ENCODE measurements around the gene ILF3. TPM values are rescaled to one million over a fixed set of nuclear protein-coding genes. Genes with fewer than 3 reads are reported as not detected.

ILF3 gene
- polyA plus RNA-seq (ENCODE audit: insufficient read length): 175 TPM

DNA sequence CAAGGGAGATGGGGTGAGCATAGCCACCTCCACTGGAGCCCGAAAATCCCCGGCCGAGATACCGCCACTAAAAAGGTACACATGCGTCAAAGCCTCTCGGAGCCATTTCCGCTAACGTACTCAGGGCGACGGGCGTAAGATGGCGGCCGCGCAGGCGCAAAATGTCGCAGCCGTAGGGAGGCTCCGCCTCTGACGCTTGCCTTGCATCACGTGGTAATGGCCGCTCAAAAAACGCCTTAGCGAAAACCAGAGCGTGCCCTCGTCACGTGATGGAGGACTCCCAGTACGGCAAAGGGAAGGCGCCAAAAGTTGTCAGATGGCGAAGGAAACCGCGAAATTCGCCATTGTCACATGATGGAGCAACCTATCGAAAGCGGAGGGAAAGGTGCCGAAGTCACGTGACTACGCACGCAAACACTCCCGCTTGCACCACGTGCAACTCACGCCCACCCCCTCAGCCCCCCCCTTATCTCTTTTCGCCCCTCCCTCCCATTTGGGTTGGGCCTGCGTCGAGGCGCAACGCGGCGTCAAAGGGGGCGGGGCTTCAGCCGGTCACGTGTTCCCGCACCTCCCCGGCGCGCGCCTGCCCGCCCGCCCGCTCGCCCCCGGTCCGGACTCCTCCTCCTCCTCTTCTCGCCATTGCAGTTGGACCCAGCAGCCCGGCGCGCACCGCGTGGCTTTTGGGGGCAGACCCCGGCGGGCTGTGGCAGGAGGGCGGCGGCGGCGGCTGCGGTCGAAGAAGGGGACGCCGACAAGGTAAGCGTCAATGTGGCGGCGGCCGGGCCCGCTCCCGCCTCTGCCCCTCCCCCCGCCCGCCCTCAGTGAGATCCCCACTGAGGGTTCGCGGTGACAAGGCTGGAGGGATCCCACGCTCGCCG lies at the start of gene ILF3:
TSS of gene ILF3 (plus strand) at position 615 of the 878 bp plus-strand sequence. CDS start 16,260 bp downstream, outside the sequence.
- DNase-seq: peak; percentile 100

DNA sequence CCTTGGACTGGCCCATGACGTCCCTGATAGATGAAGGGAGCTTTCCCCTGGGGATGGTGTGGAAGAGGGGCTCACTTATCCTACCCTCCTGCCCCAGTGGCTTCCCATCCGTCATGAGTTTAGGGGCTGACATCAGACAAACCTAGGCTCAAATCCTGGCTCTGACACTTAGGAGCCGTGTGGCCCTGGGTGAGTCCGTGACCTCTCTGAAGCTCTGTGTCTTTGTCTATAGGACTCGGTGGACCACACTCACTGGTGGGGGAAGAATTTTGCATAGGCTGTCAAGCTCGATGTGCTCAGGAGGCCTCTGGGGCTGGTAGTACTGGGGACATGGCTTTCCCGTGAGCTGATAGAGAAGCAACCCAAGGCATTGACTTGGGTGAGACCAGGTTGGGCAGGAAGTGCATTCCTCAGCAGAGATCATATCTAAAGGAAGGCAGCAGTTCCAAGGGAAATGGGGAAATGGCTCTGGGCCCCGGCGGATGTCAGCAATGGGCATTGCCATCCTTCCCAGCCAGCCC lies 49.6 kb upstream of the ILF3 start:
- DNase-seq: no peak

DNA sequence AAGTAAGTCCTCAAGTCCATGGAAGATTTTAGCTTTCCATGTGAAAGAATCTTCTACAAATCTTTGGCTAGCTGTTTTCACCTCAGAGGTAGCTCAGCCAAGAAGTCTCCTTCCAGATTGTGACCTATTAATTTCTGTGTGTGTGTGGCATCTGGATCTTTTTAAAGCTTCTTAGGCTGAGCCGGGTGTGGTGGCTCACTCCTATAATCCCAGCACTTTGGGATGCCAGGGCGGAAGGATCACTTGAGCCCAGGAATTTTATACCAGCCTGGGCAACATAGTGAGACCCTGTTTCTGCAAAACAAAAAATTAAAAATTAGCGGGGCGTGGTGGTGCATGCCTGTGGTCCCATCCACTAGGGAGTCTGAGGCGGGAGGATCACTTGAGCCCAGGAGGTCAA lies 42.2 kb upstream of the ILF3 start:
- no peak for DNase-seq

DNA sequence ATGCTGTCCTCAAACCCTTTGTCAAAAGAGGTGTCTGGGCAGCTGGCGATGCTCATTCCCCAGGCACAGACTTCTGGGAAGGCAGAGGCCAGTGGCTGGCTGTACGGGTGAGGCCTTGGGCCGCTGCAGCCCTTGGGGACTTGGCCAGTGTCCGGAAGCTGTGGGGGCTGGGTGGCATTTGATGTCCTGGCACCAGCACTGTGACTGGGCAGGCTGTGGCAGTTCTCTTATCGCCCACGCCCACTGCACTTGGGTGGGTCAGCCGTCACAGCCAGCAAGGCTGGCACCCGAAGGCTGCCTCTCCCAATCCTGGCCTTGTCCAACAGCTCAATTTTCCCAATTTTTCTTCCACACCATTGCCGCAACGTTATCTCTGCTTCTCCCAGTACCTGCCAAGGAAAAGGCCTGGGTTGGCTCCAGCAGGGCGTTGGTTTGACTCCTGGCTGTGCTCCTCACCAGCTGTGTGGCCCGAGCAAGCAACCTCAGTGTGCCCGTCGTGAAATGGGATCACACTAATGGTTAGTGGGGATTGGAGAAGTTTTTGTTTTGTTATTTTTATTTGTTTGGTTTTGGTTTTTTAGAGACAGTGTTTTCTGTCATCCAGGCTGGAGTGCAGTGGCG lies 41.5 kb upstream of the ILF3 start:
- DNase-seq: no peak

DNA sequence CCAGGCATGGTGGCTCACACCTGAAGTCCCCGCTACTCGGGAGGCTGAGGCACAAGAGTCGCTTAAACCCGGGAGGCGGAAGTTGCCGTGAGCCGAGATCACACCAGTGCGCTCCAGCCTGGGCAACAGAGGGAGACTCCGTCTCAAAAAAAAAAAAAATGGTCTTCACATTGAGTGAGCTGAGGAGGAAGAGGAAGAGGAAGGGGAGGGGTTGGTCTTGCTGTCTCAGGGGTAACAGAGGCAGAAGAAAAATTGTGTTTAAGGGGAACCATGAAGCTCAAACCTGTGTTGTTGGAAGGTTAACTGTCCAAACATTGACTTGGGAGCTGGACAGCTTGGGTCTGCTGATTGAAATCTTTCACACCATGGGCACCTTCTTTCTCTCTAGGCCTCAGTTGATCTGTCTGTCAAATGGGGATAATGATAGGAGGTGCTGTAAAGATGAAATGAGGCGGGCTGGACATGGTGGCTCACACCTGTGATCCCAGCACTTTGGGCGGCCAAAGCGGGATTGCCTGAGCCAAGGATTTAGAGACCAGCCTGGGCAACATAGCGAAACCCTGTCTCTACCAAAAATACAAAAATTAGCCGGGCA lies 38.6 kb upstream of the ILF3 start:
- no peak for DNase-seq

DNA sequence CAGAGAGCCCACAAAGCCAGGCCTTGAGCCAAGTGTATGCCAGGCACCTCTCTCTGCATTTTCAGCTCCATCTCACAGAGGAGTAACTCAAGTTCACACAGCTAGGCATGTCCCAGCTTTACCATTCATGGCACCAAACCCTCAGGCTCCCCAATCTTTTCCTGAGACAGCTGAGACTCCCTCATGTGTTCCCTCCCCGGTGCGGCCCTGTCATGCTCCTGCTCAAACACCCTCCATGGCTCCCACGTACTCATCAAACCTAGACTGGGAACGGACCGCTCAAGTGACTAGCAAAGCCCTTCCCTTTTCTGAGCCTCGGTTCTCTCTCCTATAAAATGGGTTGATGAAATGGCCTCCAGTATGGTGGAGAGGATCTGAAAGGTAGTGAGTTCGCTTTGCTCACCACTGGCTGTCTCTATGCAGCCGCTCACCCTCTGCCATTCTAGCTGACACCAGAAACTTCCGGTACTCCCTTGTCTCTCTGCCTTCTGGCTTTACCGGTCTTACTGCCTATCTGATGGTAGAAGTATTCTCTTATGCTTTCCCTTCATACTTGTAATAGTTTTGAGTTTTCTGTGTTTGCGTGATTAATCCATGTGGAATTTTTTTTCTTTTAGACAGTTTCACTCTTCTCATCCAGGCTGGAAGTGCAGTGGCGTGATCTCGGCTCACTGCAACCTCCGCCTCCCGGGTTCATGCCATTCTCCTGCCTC lies 36.6 kb upstream of the ILF3 start:
- no peak for DNase-seq

DNA sequence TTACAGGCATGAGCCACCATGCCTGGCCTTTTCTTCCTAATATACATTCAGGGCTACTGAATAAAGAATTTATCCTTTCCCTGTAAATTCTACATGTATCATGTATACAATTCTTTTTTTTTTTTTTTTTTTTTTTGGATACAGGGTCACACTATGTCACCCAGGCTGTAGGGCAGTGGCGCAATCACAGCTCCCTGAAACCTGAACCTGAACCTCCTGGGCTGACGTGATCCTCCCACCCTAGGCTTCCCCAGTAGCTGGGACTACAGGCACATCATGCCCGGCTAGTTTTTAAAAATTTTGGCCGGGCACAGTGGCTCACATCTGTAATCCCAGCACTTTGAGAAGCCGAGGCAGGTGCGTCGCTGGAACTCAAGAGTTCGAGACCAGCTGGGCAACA lies 35.3 kb upstream of the ILF3 start:
- DNase-seq: no peak

DNA sequence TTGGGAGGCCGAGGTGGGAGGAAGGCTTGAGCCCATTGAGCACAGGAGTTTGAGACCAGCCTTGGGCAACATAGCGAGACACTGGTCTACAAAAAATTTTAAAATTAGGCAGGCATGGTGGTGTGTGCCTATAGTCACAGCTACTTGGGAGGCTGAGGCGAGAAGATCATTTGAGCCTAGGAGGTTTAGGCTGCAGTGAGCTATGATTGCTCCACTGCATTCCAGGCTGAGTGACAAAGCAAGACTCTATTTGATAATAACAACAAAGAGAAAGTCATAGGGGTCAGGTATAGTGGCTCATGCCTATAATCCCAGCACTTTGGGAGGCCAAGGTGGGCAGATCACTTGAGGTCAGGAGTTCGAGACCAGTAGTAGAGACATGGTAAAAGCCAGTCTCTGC lies 33.4 kb upstream of the ILF3 start:
- no peak for DNase-seq

DNA sequence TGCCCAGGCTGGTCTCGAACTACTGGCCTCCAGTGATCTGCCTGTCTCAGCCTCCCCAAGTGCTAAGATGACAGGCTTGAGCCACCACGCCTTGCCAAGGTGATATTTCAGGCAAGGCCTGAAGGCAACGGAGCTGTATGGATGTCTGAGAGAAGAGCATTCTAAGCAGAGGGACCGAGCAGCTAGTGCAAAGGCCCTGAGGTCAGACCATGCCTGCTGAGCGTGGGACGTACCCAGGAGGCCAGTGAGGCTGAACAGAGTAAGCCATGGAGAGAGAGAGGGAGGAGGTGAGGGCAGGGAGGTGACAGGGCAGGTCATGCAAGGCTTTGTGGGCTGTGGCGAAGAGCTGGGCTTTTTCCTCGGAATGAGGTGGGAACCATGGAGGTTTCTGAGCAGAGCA lies 32.2 kb upstream of the ILF3 start:
- no peak for DNase-seq

DNA sequence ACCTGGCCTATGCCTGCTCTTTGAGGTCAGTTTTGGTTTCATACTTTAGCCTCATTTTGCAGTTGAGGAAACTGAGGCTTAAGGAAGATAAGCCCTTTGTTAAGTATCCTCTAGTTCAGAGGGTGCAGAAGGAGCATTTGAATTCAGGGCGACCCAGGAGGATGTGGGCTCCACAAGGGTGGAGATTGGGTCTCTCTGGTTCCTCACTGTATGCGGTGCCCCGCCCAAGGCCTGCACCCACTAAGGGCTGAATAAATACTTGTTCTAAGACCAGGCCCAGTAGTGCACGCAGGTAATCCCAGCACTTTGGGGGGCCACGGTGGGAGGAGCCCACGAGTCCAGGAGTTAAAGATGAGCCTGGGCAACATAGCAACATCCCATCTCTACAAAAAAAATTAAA lies 29.6 kb upstream of the ILF3 start:
- no peak for DNase-seq

DNA sequence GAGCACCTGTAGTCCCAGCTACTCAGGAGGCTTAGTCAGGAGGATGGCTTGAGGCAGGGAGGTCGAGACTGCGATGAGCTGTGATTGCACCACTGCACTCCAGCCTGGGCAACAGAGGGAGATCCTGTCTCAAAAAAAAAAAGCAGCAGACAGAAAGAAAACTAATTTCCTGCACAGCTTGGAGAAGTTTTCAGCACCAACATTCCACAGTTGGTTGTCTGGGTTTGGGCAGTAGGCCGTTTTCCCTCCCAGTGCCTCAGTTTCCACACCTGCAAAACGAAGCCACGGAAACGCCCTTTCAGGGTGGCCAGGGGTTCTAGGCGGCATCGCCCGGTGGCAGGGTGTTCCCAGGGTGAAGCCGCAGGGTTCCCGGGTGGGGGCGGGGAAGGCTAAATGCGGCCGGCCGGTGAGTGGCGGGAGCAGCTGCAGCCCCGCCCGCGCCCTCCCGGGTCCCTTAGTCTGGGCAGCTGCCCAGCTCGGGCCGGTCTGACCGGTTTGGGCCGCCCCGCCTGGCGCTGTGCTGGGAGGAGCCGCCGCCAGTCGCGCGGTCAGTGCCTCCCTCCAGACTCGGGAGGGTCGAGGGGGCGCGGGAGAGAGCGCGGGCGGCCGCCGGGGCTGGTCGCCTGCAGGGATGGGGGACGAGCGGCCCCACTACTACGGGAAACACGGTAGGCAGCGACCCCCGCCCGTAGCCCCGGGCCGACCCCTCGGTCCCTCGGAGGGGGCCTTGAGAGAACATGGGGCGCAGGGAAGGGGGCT lies 29.0 kb upstream of the ILF3 start, which contains the start of gene SLC44A2:
TSS of gene SLC44A2 (plus strand) at position 551 of the 759 bp plus-strand sequence. CDS start at position 632, 81 bp downstream.
- peak; percentile 89 for DNase-seq

DNA sequence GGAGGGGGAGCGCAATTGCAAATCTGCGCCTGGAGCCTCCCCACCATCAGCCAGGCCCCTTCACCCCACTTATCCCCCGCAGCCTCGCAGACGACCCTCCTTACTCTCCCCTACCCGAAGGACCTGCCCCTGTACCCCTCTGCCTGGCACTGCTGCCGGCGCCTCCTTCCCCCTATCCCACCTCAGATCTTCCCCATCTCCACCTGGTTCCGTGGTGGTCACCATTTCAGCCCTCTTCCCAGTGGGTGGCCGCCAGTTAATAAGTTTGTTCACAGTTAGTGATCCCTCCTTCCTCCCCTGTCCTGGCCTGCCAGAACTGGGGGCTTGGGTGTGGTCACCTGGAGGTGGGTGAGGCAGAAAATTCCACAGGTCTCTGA lies 28.4 kb upstream of the ILF3 start:
- no peak for DNase-seq

DNA sequence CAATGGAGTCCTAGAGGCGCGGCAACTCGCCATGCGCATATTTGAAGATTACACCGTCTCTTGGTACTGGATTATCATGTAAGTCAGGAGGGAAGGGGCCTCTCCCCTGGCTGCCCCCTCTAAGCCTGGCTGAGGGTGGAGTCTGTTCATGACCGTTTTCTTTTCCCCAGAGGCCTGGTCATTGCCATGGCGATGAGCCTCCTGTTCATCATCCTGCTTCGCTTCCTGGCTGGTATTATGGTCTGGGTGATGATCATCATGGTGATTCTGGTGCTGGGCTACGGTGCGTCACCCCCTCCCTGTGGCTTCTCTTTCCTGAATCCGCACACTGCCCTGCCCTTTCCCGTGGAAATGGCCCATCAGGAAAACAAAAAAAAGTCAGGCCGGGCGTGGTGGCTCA lies 22.3 kb upstream of the ILF3 start:
- DNase-seq: no peak

DNA sequence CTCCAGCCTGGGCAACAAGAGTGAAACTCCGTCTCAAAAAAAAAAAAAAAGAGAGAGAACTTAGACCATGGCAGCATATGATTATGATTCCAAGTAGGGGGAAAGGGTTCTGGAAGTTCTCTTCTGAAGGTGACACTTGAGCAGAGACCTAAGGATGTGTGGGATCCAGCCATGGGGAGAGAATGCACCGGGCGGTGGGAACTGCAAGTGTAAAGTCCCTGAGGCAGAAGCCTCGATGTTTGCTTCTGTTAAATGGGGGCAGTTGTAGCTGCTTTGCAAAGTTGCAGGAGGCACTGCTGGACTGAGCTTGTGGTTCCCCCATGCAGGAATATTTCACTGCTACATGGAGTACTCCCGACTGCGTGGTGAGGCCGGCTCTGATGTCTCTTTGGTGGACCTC lies 19.7 kb upstream of the ILF3 start:
- no peak for DNase-seq

DNA sequence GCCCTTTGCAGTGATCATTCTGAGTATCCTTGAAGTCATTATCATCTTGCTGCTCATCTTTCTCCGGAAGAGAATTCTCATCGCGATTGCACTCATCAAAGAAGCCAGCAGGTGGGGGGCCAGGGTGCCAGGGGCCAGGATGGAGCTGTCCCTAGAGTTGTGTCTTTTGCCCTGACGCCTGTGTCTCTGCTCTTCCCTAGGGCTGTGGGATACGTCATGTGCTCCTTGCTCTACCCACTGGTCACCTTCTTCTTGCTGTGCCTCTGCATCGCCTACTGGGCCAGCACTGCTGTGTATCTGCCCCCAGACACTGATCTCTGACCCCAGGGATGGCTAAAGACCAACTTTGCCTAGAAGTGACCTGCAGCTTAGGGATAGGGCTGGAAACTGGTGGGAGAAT lies 19.2 kb upstream of the ILF3 start:
- no peak for DNase-seq

DNA sequence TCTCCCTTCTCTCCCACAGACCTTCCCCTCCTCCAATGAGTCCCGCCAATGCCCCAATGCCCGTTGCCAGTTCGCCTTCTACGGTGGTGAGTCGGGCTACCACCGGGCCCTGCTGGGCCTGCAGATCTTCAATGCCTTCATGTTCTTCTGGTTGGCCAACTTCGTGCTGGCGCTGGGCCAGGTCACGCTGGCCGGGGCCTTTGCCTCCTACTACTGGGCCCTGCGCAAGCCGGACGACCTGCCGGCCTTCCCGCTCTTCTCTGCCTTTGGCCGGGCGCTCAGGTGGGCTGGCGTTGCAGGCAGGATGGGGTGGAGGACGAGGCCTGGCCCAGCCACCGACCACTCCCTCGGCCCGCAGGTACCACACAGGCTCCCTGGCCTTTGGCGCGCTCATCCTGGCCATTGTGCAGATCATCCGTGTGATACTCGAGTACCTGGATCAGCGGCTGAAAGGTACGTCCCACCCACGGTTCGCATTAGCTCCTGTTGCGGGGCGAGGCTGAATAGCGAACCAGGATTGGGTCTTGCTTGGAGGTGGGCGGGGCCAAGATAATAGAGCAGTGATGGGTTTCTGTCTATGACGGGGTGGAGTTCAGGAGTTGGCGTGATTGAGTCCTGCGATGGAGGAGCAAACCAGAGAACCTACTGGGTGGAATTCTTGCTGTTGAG lies 17.7 kb upstream of the ILF3 start:
- no peak for DNase-seq

DNA sequence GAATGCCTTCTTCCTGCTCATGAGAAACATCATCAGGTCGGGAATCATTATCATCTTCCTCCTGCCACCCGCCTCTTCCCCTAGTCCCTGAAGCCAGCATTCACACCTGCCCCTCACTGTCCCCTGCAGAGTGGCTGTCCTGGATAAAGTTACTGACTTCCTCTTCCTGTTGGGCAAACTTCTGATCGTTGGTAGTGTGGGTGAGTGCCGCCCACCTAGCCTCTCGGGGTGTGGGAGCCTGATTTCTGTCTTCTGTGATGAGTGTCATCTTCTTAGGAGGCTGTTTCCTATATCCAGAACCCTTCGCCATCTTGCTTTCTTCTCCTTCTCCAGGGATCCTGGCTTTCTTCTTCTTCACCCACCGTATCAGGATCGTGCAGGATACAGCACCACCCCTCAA lies 16.3 kb upstream of the ILF3 start:
- DNase-seq: no peak

DNA sequence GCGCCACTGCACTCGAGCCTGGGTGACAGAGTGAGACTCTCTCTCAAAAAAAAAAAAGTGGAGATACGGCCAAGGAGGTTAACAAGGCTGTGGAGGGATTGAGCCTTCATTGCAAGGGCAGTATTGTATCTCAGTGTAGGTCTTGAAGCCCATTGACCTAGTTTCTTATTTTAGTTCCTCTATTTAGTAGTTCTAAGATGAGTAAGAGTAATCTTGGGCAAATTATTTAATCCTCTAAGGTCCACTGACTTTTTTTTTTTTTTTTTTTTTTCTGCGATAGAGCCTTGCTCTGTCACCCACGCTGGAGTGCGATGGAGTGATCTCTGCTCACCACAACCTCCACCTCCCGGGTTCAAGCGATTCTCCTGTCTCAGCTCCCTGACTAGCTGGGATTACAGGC lies 14.3 kb upstream of the ILF3 start:
- DNase-seq: no peak

DNA sequence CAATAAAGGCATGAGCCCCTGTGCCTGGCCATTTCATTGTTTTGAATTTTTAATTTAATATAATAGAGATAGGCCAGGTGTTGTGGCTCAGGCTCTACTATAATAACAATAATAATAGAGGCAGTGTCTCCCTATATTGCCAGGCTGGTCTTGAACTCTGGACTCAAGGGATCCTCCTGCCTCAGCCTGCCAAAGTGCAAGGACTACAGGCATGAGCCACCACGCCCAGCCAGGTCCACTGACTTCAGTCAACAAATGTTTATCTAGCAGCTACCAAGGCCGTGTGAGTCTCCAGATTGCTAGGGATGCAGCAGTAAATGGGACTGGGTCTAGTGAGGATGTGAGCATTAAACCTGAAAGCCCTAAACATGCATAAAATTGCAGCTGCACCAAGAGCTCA lies 13.8 kb upstream of the ILF3 start:
- no peak for DNase-seq

DNA sequence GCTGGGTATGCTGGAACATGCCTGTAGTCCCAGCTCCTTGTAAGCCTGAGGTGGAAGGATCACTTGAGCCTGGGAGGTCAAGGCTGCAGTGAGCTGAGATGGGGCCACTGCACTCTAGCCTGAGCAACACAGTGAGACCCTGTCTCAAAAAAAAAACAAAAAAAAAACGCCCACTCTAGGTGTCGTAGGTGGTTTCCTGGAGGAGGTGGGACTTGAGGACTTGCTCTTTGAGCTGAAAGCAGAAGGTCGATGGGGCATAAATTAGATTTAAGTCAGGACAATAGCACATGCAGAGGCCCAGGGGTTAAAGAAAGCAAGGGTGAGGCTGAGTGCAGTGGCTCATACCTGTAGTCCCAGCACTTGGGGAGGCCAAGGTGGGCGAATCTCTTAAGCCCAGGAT lies 12.9 kb upstream of the ILF3 start:
- DNase-seq: no peak

DNA sequence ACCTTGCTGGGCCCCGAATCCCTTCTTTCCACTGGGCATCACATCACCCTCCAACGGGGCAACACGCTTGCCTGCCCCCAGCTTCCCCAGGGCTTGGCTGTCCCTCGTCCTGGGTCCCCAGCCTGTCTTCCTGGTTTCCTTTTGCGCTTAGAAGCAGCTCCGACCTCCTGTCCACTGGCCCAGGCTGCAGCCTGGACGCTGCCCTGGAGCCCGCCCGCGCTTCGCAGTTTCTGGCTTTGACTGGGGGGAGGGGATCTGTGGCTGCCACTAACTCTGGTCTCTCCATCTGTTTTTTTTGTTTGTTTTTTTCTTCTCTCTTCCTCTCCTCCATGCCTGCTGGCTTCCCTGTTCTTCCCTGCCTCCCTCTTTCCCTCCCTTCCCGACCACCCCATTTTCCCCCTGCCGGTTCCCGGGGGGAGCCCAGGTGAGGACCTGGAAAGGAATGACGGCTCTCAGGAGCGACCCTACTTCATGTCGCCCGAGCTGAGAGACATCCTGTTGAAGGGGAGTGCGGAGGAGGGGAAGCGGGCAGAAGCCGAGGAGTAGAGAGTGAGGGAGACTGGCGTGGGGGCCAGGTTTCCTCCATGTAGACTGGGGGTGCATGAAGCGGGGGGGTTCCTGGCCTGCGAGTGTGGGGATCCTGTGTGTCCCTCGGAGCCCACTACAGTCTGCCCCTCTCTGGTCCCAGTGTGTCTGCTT lies 11.5 kb upstream of the ILF3 start:
- no peak for DNase-seq

All from hindlimb muscle (tissue), 1 donor.